ENCODE data around the gene KRTAP3-1. TPM values are rescaled to one million over a fixed set of nuclear protein-coding genes. Genes with fewer than 3 reads are reported as not detected.

Gene KRTAP3-1
- total RNA-seq, 1 experiment from 2014 or later: not detected

GRCh38 chr17:41026715-41027471 lies 18.0 kb upstream of the KRTAP3-1 start, which contains the start of gene KRTAP1-5:
KRTAP1-5 (minus strand) TSS chr17:41027208; CDS start chr17:41027155, 53 bp downstream.
- no peak within 1 kb of the TSS for H3K18ac ChIP-seq (ENCODE audit: insufficient read length, low read depth, low read length)
- H3K79me1 ChIP-seq (ENCODE audit: insufficient read depth, low read depth, low read length, poor library complexity, severe bottlenecking): no peaks in the 10 kb centered on the region
- H3K23ac ChIP-seq (ENCODE audit: insufficient read length, low read depth, low read length): no peak within 1 kb of the TSS
- no peak within 1 kb of the TSS for H3K4me2 ChIP-seq (ENCODE audit: insufficient read depth, insufficient read length, low read length)
- no peak within 1 kb of the TSS for H2BK20ac ChIP-seq (ENCODE audit: low read depth, low read length, poor library complexity, severe bottlenecking)
- Mint-ChIP-seq H3K27me3 (ENCODE audit: low read depth) (peaks cover 5% of the 10 kb centered on the region; the same call in 1 of the 2 replicates), H3K27ac (no peak within 1 kb of the TSS), H3K9me3 (peaks cover 0 to 3% of the 10 kb centered on the region in 2 experiments; a peak in 1 of 5 replicates), H3K36me3 (ENCODE audit: insufficient read depth in 1 of 3, low read depth in 3 of 3) (no peaks in the 10 kb centered on the region), H3K4me1 (no peaks in the 10 kb centered on the region), H3K4me3 (no peak within 1 kb of the TSS)
- H4K5ac ChIP-seq (ENCODE audit: insufficient read length, low read depth, low read length): no peak within 1 kb of the TSS
- no peak within 1 kb of the TSS for H3T11ph ChIP-seq (ENCODE audit: low read length)
- H3K23me2 ChIP-seq (ENCODE audit: insufficient read length, low read depth, low read length, poor library complexity, severe bottlenecking): no peaks in the 10 kb centered on the region
- no peak within 1 kb of the TSS for H3K9ac ChIP-seq (ENCODE audit: extremely low read depth, insufficient read length, low read length)
- DNase-seq: no peak
- H2BK15ac ChIP-seq (ENCODE audit: low read depth, low read length): no peak within 1 kb of the TSS
- H3K27ac ChIP-seq (ENCODE audit: insufficient read length, low read depth, low read length): no peak within 1 kb of the TSS
- H3K79me2 ChIP-seq (ENCODE audit: insufficient read depth, low read length): no peaks in the 10 kb centered on the region
- no peak within 1 kb of the TSS for H3K56ac ChIP-seq (ENCODE audit: insufficient read length, low read depth, low read length)
- H4K20me1 ChIP-seq (ENCODE audit: control insufficient read depth, insufficient read depth, insufficient read length): no peaks in the 10 kb centered on the region
- TF ChIP-seq CTCF (conservative IDR thresholded peaks at IDR 0.05): no peak
- no peaks in the 10 kb centered on the region for H3K4me1 ChIP-seq (ENCODE audit: insufficient read depth, low read length)
- H2BK5ac ChIP-seq (ENCODE audit: insufficient read length, low read length): no peak within 1 kb of the TSS
- no peak within 1 kb of the TSS for H2BK120ac ChIP-seq (ENCODE audit: low read depth, low read length, poor library complexity, severe bottlenecking)
- H2AK5ac ChIP-seq (ENCODE audit: insufficient read length, low read length): no peak within 1 kb of the TSS
- WGBS (ENCODE audit: extremely low coverage, insufficient read length, low lambda C conversion rate): no CpG with 5 or more reads among the region's 9 CpGs
- H4K91ac ChIP-seq (ENCODE audit: insufficient read length, low read depth, low read length): no peak within 1 kb of the TSS
- no peak within 1 kb of the TSS for H3K4ac ChIP-seq (ENCODE audit: low read depth, low read length)
- H2BK12ac ChIP-seq (ENCODE audit: insufficient read length, low read depth, low read length): no peak within 1 kb of the TSS
- no peaks in the 10 kb centered on the region for H3K9me3 ChIP-seq (ENCODE audit: control insufficient read depth, low read depth, low read length)
- H4K8ac ChIP-seq (replicated peaks; ENCODE audit: insufficient read length, low read depth, low read length): no peak within 1 kb of the TSS
- no peak within 1 kb of the TSS for H2AFZ ChIP-seq (ENCODE audit: low read length)
- H3K27me3 ChIP-seq (ENCODE audit: insufficient read depth, low read length): no peaks in the 10 kb centered on the region
- H3K14ac ChIP-seq (ENCODE audit: insufficient read depth, low read length): no peak within 1 kb of the TSS; the same call in 1 of the 2 replicates

Data from H9 (cell line).